GM18519 (cell line): ENCODE results near the gene ARL14EP.

ENCODE experiments used
- ATAC-seq: cut with Tn5 transposase; IDR thresholded peaks from one replicate; pipeline ENCODE4 v1.9.1; 2021; ENCODE audit warnings: mild to moderate bottlenecking, moderate library complexity; ENCODE audit not compliant: unreplicated experiment, low FRiP score

ARL14EP gene

DNA sequence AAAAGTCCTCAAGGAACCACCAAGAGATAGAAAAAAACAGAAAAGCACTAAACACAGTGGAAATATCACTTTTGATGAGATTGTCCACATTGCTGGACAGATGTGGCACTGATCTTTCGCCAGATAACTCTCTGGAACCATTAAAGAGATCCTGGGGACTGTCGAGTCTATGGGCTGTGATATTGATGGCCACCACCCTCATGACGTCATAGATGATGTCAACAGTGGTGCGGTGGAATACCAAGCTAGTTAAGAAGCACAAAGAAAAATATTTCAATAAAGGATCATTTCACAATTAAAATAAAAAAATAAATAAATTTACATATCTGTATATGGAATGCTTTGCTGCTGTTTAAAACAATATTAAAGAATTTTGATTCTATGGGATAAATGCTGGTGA lies 45.5 kb downstream of the ARL14EP start:
- ATAC-seq: no peak

DNA sequence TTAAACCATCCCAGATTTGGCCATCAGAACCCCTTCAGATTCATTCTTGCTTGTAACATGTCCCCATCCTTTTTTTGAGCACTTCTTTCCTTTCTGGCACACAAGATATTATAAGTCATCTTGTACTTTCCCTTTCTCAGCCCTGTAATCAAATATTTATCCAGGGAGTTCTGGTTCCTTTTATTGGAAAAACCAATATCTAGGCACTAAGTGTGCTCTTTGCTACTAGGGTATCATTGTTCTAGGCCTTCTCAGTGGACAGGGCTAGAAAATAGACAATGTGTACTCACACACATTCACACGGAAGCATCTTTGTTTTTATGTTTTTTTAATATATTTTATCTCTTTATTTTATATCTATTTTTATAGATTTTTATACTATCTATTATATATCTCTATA lies 47.3 kb downstream of the ARL14EP start:
- ATAC-seq: no peak

DNA sequence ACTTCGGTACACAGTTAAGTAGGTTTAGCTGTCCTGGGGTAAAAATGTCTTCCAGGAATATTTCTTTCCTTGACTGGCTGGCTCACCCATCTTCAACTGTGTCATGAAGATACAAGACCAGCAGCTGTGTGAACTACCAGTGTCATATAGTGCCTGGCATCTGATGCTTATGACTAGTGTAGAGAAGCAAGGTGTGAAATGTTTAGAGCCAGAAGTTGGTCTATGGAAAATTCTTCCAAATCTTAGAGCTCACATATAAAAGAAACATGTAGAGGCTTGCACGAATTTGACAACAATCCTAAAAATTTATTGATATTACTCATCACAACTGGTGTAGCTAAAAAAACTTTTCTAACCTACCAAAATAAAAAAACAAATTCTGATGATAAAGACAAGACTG lies 54.4 kb downstream of the ARL14EP start:
- ATAC-seq: no peak

GRCh38 chr11:30380846-30381245 lies 57.9 kb downstream of the ARL14EP start:
- no peak for ATAC-seq

GRCh38 chr11:30381879-30382278 lies 59.0 kb downstream of the ARL14EP start:
- no peak for ATAC-seq
